Measurements from ENCODE around the gene FOXO1. TPM values are rescaled to one million over a fixed set of nuclear protein-coding genes. Genes with fewer than 3 reads are reported as not detected.

The FOXO1 gene
- total RNA-seq, 6 experiments from 2014 or later = 12.3 to 27.7 (median 14.6) TPM

DNA sequence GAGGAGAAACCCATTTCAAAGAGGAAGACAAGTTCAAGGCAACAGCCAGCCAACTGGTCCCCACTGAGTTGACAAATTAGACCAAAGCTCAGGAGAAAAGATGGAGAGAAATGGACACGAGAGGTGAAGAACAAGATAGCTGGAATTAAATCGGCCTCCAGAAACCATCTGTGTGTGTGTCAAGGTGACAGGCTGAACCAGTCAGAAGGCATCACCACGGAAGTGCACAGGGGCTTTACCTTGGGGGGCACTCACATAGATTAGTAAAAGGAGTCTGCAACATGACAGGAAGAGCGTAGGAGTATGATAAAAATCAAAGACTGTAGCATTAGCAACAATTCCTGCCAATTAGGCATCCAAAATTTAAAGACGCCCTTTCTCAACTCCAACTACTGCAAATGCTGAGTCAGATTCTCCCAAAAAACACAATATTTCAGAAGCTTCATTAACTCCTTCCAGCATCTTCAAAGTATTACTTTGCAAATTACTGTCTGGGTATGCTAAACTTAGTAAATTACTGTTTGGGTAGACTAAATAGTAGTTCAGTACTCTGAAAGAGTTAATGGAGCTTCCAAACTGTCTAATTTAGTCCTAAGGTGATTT lies 66.2 kb downstream of the FOXO1 start:
- intact Hi-C loops (cut with DNase I) = no loop called here
- WGBS (ENCODE audit: insufficient coverage, low coverage, low lambda C conversion rate, missing lambda C conversion rate) = 82% methylated on average over 5 of the region's 5 CpGs

DNA sequence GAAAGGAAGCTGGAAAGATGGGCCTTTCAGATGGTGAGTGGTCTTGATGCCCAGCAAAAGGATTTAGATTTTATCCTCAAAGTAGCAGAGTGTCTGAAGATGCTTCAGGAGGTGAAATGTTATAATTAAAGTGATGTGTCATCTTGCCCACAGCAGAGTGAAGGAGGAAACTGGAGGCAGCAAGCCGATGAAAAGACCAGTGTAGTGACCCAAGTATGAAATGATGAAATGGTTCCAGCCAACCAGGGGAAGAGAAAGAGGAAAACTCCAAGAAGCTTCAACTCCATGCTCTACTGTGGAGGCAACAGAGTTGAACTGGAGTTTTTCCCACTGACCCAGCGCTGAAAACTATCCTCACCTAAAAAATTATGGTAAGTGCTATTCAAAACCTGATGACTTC lies 66.7 kb downstream of the FOXO1 start:
- no peaks in the 10 kb centered on the region for H3K36me3 ChIP-seq
- WGBS (ENCODE audit: insufficient coverage, low coverage, low lambda C conversion rate, missing lambda C conversion rate) = 72% methylated on average over 2 of the region's 2 CpGs
- no peak overlapping the region for H3K4me3 ChIP-seq
- no peaks in the 10 kb centered on the region for H3K9me3 ChIP-seq
- H3K4me1 ChIP-seq = peaks cover 0 to 39% (median 10%) of the 10 kb centered on the region in 4 donors
- TF ChIP-seq POLR2A (IDR thresholded peaks at IDR 0.05) = no peak
- TF ChIP-seq, protein P1, sequence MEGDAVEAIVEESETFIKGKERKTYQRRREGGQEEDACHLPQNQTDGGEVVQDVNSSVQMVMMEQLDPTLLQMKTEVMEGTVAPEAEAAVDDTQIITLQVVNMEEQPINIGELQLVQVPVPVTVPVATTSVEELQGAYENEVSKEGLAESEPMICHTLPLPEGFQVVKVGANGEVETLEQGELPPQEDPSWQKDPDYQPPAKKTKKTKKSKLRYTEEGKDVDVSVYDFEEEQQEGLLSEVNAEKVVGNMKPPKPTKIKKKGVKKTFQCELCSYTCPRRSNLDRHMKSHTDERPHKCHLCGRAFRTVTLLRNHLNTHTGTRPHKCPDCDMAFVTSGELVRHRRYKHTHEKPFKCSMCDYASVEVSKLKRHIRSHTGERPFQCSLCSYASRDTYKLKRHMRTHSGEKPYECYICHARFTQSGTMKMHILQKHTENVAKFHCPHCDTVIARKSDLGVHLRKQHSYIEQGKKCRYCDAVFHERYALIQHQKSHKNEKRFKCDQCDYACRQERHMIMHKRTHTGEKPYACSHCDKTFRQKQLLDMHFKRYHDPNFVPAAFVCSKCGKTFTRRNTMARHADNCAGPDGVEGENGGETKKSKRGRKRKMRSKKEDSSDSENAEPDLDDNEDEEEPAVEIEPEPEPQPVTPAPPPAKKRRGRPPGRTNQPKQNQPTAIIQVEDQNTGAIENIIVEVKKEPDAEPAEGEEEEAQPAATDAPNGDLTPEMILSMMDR (IDR thresholded peaks at IDR 0.05) = no peak
- no peak for DNase-seq
- ATAC-seq = no peak
- H3K27ac ChIP-seq = no peak overlapping the region
- H3K27me3 ChIP-seq = no peaks in the 10 kb centered on the region
- intact Hi-C loops (cut with DNase I) = no loop called here

More for the DNA sequence above, 66.2 kb downstream of the FOXO1 start:
- no peaks in the 10 kb centered on the region for H3K27me3 ChIP-seq
- DNase-seq = no peak
- peaks cover 0 to 39% (median 10%) of the 10 kb centered on the region in 4 donors for H3K4me1 ChIP-seq
- H3K27ac ChIP-seq = no peak overlapping the region
- no peaks in the 10 kb centered on the region for H3K9me3 ChIP-seq
- no peak overlapping the region for H3K4me3 ChIP-seq
- TF ChIP-seq, protein P1 (IDR thresholded peaks at IDR 0.05) = no peak
- no peak for TF ChIP-seq POLR2A (IDR thresholded peaks at IDR 0.05)
- no peak for ATAC-seq
- H3K36me3 ChIP-seq = no peaks in the 10 kb centered on the region

DNA sequence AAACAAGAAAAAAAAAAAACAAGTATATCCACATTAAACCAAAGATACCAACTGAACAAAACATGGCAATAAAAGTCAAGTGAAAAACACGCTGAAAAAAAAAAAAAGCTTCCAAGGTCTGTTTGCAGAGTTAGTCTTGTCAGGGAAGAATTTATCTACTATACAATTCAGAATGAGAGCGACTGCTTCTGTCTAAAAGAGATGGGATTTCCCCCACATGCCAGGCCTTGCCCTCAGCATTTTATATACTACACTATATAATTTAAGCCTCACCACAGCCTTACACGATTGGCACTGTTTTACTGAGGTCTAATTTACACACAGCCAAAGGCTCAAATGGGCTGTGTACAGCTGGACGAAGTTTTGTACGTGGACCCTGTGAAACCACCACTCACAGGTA lies 67.3 kb downstream of the FOXO1 start:
- no peak for TF ChIP-seq POLR2A (IDR thresholded peaks at IDR 0.05)
- TF ChIP-seq, protein P1 (IDR thresholded peaks at IDR 0.05) = no peak
- DNase-seq (no peak), ATAC-seq (no peak)
- Histone ChIP-seq H3K27ac (no peak overlapping the region), H3K36me3 (no peaks in the 10 kb centered on the region), H3K4me1 (peaks cover 0 to 39% (median 10%) of the 10 kb centered on the region in 4 donors), H3K27me3 (no peaks in the 10 kb centered on the region), H3K9me3 (no peaks in the 10 kb centered on the region), H3K4me3 (no peak overlapping the region)
- intact Hi-C loops (cut with DNase I) = no loop called here
- WGBS (ENCODE audit: insufficient coverage, low coverage, low lambda C conversion rate, missing lambda C conversion rate) = 69% methylated on average over 5 of the region's 5 CpGs

DNA sequence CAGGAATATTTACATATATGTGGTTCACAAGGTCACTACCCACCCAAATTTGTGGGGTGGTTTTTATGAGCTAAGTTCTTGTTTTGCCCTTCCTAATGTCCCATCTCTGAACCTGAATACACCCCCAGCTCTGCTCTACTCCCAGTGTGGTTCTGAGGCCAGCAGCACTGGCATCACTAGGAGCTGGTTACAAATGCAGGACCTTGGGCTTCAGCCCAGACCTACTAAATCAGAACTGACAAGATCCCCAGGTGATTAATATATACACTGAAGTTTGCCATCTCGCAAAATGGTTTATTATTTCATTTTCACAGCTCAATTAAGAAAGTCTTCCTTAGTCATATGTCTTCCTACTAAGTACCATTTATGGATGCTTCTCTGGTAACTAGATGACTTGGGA lies 67.9 kb downstream of the FOXO1 start:
- peaks cover 0 to 39% (median 10%) of the 10 kb centered on the region in 4 donors for H3K4me1 ChIP-seq
- no peak for DNase-seq

More for the DNA sequence above, 67.9 kb downstream of the FOXO1 start:
- Histone ChIP-seq H3K27ac (no peak overlapping the region), H3K9me3 (no peaks in the 10 kb centered on the region), H3K4me3 (no peak overlapping the region), H3K36me3 (no peaks in the 10 kb centered on the region), H3K27me3 (no peaks in the 10 kb centered on the region)
- 75% methylated on average over 1 of the region's 1 CpG for WGBS (ENCODE audit: insufficient coverage, low coverage, low lambda C conversion rate, missing lambda C conversion rate)
- intact Hi-C loops (cut with DNase I) = no loop called here
- TF ChIP-seq POLR2A (IDR thresholded peaks at IDR 0.05) = no peak
- TF ChIP-seq, protein P1 (IDR thresholded peaks at IDR 0.05) = no peak
- ATAC-seq = peak; percentile 25 to 58 (median 40)
